ENCODE measurements around the gene TAB2. TPM values are rescaled to one million over a fixed set of nuclear protein-coding genes. Genes with fewer than 3 reads are reported as not detected.

The TAB2 gene
- total RNA-seq, 4 donors from 2014 or later, result 48.2 to 84.6 (median 52.8) TPM

- Histone ChIP-seq H3K27me3 (no peaks in the 10 kb centered on the region), H3K9me3 (no peaks in the 10 kb centered on the region), H3K4me3 (no peak overlapping the region), H3K27ac (no peak overlapping the region), H3K36me3 (no peaks in the 10 kb centered on the region), H3K4me1 (peaks cover 0 to 4% (median 0%) of the 10 kb centered on the region in 4 donors)
- no peak for DNase-seq
- TF ChIP-seq POLR2A (IDR thresholded peaks at IDR 0.05), result no peak
- no peak for TF ChIP-seq CTCF (IDR thresholded peaks at IDR 0.05)
Observed at GRCh38 chr6:149421132-149421531, 103.6 kb downstream of the TAB2 start.

GRCh38 chr6:149422581-149422980 is 105.1 kb downstream of the TAB2 start:
- H3K36me3 ChIP-seq, result no peaks in the 10 kb centered on the region
- no peaks in the 10 kb centered on the region for H3K27me3 ChIP-seq
- H3K9me3 ChIP-seq, result no peaks in the 10 kb centered on the region
- TF ChIP-seq CTCF (IDR thresholded peaks at IDR 0.05) (no peak), POLR2A (IDR thresholded peaks at IDR 0.05) (no peak)
- no peak overlapping the region for H3K27ac ChIP-seq
- DNase-seq, result no peak
- H3K4me3 ChIP-seq, result no peak overlapping the region
- H3K4me1 ChIP-seq, result peaks cover 0 to 4% (median 0%) of the 10 kb centered on the region in 4 donors

DNA sequence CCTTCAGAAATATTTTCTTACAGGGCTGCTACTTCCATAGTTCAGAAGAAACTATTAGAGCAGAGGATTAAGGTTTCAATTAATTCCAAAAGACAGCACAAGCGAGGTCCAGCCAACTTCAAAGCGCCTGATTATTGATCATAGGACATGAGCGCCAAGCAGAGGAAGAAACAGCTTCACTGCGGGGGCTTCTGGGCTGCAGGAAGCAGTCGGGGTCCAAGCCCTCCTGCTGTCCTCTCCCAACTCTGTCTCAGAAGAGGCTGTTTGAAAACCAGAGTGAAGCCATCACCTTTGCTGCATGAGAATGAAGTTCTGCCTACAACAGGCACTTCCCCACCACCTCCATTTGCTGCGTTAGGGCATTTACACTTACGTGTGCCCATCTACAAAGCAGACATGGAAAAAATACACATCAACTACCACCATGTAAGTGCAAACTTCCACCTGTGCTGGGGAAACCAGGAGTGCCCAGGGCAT is 106.5 kb downstream of the TAB2 start:
- H3K27me3 ChIP-seq, result no peaks in the 10 kb centered on the region
- no peaks in the 10 kb centered on the region for H3K36me3 ChIP-seq
- H3K4me1 ChIP-seq, result peaks cover 0 to 4% (median 0%) of the 10 kb centered on the region in 4 donors
- H3K4me3 ChIP-seq, result no peak overlapping the region
- no peak overlapping the region for H3K27ac ChIP-seq
- no peak for DNase-seq
- H3K9me3 ChIP-seq, result no peaks in the 10 kb centered on the region
- TF ChIP-seq CTCF (IDR thresholded peaks at IDR 0.05), result no peak
- TF ChIP-seq POLR2A (IDR thresholded peaks at IDR 0.05), result no peak

GRCh38 chr6:149425224-149425623 is 107.7 kb downstream of the TAB2 start:
- H3K27ac ChIP-seq, result no peak overlapping the region
- H3K4me1 ChIP-seq, result peaks cover 0 to 4% (median 0%) of the 10 kb centered on the region in 4 donors
- no peak for TF ChIP-seq CTCF (IDR thresholded peaks at IDR 0.05)
- TF ChIP-seq POLR2A (IDR thresholded peaks at IDR 0.05), result no peak
- DNase-seq, result no peak
- no peaks in the 10 kb centered on the region for H3K36me3 ChIP-seq
- H3K4me3 ChIP-seq, result no peak overlapping the region
- no peaks in the 10 kb centered on the region for H3K9me3 ChIP-seq
- H3K27me3 ChIP-seq, result no peaks in the 10 kb centered on the region

DNA sequence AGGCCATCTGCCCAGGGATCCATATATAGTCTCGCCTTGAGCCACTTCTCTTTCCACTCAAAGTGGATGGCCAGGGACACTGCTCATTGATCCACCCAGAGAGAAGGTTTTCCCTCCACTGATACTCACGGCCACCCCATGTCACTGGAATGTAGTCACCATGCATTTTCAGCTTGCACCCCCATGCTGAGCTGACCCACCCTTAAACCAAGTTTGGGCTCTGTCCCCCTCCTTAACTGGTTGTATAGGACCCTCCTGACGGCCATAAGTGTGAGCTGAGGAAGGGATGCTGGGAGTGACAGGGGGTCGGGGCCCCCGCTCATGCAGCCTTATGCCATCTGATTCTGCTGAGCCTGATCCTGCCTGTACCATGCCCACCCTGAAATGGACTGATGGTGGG is 108.2 kb downstream of the TAB2 start:
- Histone ChIP-seq H3K4me3 (no peak overlapping the region), H3K27me3 (no peaks in the 10 kb centered on the region), H3K36me3 (no peaks in the 10 kb centered on the region), H3K9me3 (no peaks in the 10 kb centered on the region), H3K4me1 (peaks cover 0 to 4% (median 0%) of the 10 kb centered on the region in 4 donors), H3K27ac (no peak overlapping the region)
- TF ChIP-seq CTCF (IDR thresholded peaks at IDR 0.05), result no peak
- TF ChIP-seq POLR2A (IDR thresholded peaks at IDR 0.05), result no peak
- DNase-seq, result no peak

DNA sequence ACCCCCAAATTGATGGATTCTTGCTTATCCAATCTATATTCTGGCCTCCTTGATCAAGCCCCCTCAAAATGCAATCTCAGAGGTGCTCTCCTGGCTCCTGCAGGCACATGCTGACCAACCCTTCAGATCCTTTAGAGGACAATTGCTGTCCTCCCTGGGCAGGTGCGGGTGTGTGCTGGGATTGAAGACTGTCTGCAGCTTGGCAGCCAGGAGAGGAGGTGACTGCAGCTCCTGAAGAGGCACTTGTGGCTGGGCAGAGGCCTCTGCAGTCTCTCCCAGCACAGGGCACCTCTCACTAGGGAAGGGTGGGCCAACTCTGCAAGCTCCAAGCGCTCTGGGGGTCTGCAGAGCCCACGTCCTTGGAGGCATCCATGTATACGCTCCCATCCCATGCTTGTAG is 111.1 kb downstream of the TAB2 start:
- no peak for DNase-seq
- Histone ChIP-seq H3K4me3 (no peak overlapping the region), H3K27ac (no peak overlapping the region), H3K36me3 (no peaks in the 10 kb centered on the region), H3K9me3 (no peaks in the 10 kb centered on the region), H3K27me3 (no peaks in the 10 kb centered on the region), H3K4me1 (peaks cover 0 to 11% (median 0%) of the 10 kb centered on the region in 4 donors)
- no peak for TF ChIP-seq POLR2A (IDR thresholded peaks at IDR 0.05)
- no peak for TF ChIP-seq CTCF (IDR thresholded peaks at IDR 0.05)
